Endothelial cell of umbilical vein (primary cell): Measurements from ENCODE around the gene NECTIN3.

Experiments used
- CTCF ChIP-seq, 2 donors: IDR thresholded peaks; 1 replicate in 1 of 2; 2 replicates in 1 of 2; pipeline ENCODE4 v1.5.1; 2011; ENCODE audit warnings: low read length in 2 of 2, mild to moderate bottlenecking in 2 of 2, moderate library complexity in 2 of 2, control low read depth in 1 of 2, inconsistent platforms in 1 of 2, low read depth in 1 of 2; ENCODE audit not compliant: insufficient read depth in 1 of 2; ENCODE audit errors: extremely low read depth in 1 of 2
- EZH2 ChIP-seq: IDR thresholded peaks from 2 replicates; pipeline ENCODE4 v1.6.1; 2012; ENCODE audit warnings: borderline replicate concordance, low read depth, mild to moderate bottlenecking, moderate library complexity, low read length, inconsistent platforms; ENCODE audit not compliant: severe bottlenecking
- FOS ChIP-seq: IDR thresholded peaks from 2 replicates; pipeline ENCODE4 v1.6.1; 2011; ENCODE audit warnings: mild to moderate bottlenecking, low read length, moderate library complexity, borderline replicate concordance; ENCODE audit not compliant: insufficient read depth
- MAX ChIP-seq: IDR thresholded peaks from 2 replicates; pipeline ENCODE4 v1.6.1; 2011; ENCODE audit not compliant: insufficient read depth, insufficient read length
- MYC ChIP-seq: IDR thresholded peaks from one replicate; pipeline ENCODE4 v1.6.1; 2011; ENCODE audit warnings: mild to moderate bottlenecking, low read depth, low read length
- POLR2A ChIP-seq: IDR thresholded peaks from 2 replicates; pipeline ENCODE4 v1.6.1; 2012; ENCODE audit warnings: low read depth, mild to moderate bottlenecking, control low read depth, low read length
- POLR2AphosphoS5 ChIP-seq: IDR thresholded peaks from 2 replicates; pipeline ENCODE4 v1.6.1; 2012; ENCODE audit warnings: low read depth, mild to moderate bottlenecking, control low read depth, low read length, moderate library complexity; ENCODE audit not compliant: insufficient read depth

DNA sequence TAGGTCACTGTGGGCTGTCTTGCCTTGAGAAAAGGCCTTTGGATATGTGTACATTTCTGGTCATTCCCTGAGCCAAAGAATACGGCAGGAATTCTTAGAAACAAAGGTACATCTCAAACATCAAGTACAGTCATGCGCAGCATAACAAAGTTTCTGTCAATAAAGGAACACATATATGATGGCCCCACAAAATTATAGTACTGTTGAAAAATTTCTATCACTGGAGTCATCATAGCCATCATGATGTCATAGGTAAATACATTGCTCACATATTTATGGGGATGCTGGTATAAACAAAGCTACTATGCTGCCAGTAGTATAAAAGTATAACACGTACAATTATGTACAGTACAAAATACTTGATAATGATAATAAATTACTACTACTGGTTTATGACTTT is 38.9 kb upstream of the NECTIN3 start:
- no peak for TF ChIP-seq CTCF (IDR thresholded peaks at IDR 0.05; ENCODE audit: extremely low read depth in 1 of 2, insufficient read depth in 1 of 2, low read depth in 1 of 2, low read length in 2 of 2)
- no peak for TF ChIP-seq EZH2
- TF ChIP-seq FOS = no peak
- TF ChIP-seq POLR2A = no peak
- TF ChIP-seq POLR2AphosphoS5 = no peak
- no peak for TF ChIP-seq MAX
- no peak for TF ChIP-seq MYC
